ENCODE results near the gene ARPC5L.
"Not testable (repeated sequence)": the region's sequence is repeated elsewhere in the genome, so short reads cannot be mapped to it uniquely, and the experiment has no call there.

Gene ARPC5L

DNA sequence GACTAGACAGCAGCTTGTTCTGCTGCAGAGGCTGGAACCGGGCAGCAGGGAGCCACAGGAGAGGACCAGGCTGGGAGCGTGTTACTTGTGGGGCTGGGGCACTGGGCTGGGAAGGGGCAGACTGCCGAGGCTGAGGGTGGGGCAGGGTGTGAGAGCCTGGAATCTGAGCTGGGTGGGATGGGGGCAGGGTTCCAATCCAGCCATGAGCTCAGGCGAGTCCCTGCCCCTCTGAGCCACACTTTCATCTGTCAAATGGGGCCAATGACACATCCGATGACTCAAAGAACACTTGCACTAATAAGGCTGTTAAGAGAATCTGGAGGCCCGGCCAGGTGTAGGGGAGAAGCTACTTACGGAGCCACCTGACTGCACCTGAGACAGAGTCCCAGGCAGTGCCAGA lies 27.3 kb upstream of the ARPC5L start:
- no peak overlapping the region for H3K4me3 ChIP-seq (ENCODE audit: low read depth, low read length)
- TF ChIP-seq, protein P1, sequence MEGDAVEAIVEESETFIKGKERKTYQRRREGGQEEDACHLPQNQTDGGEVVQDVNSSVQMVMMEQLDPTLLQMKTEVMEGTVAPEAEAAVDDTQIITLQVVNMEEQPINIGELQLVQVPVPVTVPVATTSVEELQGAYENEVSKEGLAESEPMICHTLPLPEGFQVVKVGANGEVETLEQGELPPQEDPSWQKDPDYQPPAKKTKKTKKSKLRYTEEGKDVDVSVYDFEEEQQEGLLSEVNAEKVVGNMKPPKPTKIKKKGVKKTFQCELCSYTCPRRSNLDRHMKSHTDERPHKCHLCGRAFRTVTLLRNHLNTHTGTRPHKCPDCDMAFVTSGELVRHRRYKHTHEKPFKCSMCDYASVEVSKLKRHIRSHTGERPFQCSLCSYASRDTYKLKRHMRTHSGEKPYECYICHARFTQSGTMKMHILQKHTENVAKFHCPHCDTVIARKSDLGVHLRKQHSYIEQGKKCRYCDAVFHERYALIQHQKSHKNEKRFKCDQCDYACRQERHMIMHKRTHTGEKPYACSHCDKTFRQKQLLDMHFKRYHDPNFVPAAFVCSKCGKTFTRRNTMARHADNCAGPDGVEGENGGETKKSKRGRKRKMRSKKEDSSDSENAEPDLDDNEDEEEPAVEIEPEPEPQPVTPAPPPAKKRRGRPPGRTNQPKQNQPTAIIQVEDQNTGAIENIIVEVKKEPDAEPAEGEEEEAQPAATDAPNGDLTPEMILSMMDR (IDR thresholded peaks at IDR 0.05; ENCODE audit: borderline replicate concordance, insufficient read depth, low read depth, low read length) = no peak

DNA sequence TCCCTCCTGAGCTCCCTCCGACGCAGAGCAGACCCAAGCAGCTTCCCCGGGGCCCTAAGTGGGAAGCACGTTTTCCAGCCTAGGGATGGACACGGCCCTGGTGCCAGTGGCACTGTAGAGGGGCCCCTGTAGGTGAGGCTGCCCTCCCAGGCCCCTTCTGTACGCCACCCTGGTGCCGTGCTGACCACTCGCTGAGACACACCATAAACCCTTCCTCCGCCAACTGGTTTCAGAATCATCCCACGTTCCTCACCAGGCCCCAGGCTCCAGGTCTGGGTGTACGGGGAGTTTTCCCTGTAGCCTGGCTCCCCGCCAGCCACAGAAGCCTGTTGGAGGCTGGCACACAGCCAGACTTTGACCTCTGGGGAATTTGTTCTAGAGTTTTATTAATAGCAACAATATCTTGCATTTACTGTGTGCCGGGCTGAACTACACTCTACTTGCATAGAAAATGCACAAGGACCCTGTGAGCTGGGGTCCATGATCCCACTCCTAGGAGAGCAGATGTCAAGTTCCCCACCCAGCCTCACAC lies 26.8 kb upstream of the ARPC5L start:
- H3K4me3 ChIP-seq (ENCODE audit: low read depth, low read length) = no peak overlapping the region
- TF ChIP-seq, protein P1 (IDR thresholded peaks at IDR 0.05; ENCODE audit: borderline replicate concordance, insufficient read depth, low read depth, low read length) = no peak

DNA sequence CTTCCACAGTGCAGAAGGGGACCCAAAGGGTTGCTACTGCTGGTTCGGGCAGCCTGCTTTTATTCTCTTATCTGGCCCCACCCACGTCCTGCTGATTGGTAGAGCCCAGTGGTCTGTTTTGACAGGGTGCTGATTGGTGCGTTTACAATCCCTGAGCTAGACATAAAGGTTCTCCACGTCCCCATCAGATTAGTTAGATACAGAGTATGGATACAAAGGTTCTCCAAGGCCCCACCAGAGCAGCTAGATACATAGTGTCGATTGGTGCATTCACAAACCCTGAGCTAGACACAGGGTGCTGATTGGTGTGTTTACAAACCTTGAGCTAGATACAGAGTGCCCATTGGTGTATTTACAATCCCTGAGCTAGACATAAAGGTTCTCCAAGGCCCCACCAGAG lies 23.8 kb upstream of the ARPC5L start:
- not testable (repeated sequence) for H3K4me3 ChIP-seq (ENCODE audit: low read depth, low read length)

DNA sequence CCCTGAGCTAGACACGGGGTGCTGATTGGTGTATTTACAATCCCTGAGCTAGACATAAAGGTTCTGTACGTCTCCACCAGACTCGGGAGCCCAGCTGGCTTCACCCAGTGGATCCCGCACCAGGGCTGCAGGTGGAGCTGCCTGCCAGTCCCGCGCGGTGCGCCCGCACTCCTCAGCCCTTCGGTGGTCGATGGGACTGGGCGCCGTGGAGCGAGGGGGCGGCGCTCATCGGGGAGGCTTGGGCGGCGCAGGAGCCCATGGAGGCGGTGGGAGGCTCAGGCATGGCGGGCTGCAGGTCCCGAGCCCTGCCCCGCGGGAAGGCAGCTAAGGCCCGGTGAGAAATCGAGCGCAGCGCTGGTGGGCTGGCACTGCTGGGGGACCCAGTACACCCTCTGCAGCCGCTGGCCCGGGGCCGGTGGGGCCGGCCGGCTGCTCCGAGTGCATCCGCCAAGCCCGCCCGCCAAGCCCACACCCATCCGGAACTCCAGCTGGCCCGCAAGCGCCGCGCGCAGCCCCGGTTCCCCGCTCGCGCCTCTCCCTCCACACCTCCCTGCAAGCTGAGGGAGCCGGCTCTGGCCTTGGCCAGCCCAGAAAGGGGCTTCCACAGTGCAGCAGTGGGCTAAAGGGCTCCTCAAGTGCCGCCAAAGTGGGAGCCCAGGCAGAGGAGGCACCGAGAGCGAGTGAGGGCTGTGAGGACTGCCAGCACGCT lies 23.2 kb upstream of the ARPC5L start:
- not testable (repeated sequence) for H3K4me3 ChIP-seq (ENCODE audit: low read depth, low read length)

DNA sequence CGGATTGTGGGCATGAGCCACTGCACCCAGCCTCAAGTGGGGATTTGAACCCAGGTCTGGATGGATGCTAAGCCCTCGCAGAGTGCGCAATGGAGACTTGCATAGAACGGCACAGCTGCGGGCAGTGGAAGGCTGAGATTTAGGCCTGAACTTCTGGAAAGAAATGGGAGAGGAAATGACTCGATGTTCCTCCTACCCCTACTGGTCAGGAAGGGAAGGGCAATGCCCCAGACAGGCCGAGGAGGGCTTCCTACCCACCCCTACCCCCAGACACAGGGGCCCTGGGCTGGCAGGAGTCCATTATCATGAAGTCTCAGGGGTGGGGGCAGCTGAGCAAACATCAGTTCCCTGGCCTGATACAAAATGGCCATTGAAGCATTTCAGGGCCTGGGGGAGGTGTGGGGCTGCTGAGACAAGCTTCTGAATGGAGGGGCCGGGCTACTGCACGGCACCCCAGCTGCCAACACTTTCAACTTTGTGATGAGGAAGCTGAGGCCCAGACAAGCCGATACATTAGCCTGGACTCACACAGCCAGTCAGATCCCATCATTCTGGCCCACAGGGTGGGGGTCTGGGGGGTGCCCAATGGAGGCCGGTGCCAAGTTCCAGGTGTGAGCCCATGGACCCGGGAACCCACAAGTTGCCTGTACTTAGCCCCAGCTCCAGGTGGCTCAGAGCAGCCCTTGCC lies 22.2 kb upstream of the ARPC5L start:
- H3K4me3 ChIP-seq (ENCODE audit: low read depth, low read length) = no peak overlapping the region
- TF ChIP-seq, protein P1 (IDR thresholded peaks at IDR 0.05; ENCODE audit: borderline replicate concordance, insufficient read depth, low read depth, low read length) = peak; percentile 53; the same call in 1 of the 2 replicates

DNA sequence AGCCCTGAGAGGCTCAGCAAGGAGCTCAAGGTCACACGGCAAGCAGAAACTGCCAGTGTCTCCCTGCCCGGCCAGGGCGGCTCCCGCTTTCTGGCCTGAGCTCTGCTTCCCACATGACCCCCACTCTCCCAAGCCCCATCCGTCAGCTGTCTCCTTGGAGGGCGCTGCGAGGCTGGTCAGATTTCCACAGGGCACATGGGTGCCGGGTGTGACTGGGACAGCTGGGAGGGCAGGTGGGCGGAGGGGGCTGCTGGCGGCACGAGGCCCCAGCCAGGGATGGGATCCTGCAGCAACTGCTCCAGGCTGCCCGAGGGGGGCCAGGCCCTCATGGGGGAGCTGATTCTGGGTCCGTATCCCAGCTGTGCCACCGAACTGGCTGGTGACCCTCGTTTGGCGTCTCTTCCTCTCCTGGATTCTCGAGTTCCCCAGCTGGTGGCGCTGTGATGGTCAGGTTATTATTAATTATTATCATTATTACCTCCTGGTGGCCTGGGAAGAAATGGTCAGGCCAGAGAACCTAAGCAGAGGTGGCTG lies 21.6 kb upstream of the ARPC5L start:
- no peak overlapping the region for H3K4me3 ChIP-seq (ENCODE audit: low read depth, low read length)
- TF ChIP-seq, protein P1 (IDR thresholded peaks at IDR 0.05; ENCODE audit: borderline replicate concordance, insufficient read depth, low read depth, low read length) = peak; percentile 36; the same call in 1 of the 2 replicates

DNA sequence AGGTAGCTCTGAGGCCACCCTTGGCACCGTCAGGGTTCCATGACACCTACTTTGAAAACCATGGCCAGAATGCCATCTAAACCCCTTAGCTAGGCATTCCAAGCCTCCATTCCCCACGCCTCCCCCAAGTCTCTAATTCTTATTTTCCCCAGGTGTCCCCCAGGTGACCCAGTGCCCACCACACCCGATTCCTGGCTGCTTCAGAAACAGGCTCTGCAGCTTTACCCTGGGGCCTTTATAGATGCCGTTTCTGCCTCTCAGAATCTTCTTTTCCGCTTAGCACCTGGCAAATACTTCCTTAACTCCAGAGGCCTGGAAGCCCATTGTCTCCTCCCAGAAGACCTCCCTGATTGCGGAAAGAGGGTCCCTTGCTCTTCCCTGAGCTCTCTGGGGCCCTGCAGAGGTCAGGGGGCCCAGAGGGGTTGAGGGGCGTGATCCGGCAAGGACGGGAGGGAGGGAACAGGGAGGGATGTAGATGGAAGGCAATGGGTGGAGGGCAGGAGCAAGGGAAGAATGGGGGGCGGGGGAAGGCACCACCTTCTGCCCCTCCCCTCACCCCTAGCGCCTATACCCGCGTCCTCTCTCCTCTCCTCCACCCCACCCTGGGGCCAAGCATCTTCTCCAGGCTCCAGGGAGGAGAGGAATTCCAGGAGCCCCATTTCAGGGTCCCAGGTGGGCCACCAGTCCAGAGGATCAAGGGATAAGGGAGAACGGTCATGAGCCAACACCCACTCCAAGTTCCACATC lies 20.7 kb upstream of the ARPC5L start:
- TF ChIP-seq, protein P1 (IDR thresholded peaks at IDR 0.05; ENCODE audit: borderline replicate concordance, insufficient read depth, low read depth, low read length) = no peak
- H3K4me3 ChIP-seq (ENCODE audit: low read depth, low read length) = no peak overlapping the region
